Measurements from ENCODE around the gene HES1.

DNA sequence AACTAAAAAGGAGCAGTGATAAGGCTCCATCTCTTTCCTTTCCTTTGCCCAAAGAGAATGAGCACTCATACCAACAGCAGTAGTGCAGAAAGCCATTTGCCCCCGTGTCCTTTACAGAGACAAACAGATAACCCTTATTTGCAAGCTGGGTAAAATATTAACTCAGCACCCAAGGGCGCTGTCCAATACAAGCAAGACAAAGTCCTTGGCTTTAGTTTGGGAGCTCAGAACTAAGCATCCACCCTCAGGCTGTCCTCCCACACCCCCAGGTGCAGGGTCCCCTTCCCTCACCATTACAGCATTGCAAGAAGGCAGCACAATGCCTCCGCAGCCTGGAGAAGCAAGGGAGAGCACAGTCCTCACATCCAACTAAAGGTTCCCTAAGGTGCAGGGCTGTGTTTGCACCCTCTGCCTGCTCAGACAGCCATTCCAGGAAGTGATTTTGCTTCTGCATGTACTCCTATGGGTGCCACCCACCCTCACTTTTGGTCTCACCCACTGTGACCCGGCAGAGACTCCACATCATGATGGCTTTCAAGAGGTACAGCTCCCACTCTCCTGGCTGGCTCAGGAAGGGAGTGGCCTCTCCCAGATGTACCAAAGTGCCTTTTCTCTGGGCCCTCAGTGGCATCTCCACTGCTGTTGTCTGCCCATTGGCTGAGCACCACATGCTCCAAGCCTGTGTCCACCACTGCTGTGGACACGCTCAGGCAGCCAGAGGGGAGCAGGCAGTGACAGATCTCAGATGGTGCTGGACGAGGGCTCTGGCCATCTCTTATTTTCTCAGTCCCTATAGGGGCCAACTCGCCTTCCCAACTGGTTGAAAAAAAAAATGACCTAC lies 34.1 kb upstream of the HES1 start:
- TF ChIP-seq, protein P1, sequence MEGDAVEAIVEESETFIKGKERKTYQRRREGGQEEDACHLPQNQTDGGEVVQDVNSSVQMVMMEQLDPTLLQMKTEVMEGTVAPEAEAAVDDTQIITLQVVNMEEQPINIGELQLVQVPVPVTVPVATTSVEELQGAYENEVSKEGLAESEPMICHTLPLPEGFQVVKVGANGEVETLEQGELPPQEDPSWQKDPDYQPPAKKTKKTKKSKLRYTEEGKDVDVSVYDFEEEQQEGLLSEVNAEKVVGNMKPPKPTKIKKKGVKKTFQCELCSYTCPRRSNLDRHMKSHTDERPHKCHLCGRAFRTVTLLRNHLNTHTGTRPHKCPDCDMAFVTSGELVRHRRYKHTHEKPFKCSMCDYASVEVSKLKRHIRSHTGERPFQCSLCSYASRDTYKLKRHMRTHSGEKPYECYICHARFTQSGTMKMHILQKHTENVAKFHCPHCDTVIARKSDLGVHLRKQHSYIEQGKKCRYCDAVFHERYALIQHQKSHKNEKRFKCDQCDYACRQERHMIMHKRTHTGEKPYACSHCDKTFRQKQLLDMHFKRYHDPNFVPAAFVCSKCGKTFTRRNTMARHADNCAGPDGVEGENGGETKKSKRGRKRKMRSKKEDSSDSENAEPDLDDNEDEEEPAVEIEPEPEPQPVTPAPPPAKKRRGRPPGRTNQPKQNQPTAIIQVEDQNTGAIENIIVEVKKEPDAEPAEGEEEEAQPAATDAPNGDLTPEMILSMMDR (conservative IDR thresholded peaks at IDR 0.05 in 1 of 2, IDR thresholded peaks at IDR 0.05 in 1 of 2; ENCODE audit: extremely low read depth in 1 of 2, insufficient read depth in 1 of 2, low read depth in 1 of 2, low read length in 2 of 2), result no peak
- TF ChIP-seq EZH2 (IDR thresholded peaks at IDR 0.05; ENCODE audit: borderline replicate concordance, low read length), result no peak
